NCI-H526 treated with DMSO at 0.1 percent for 48 hours (cell line): Measurements from ENCODE around the gene MTX3.

Experiments used
- DNase-seq: peaks from one replicate; lab custom pipeline; 2025; lab: John Stamatoyannopoulos, UW

Gene MTX3

DNA sequence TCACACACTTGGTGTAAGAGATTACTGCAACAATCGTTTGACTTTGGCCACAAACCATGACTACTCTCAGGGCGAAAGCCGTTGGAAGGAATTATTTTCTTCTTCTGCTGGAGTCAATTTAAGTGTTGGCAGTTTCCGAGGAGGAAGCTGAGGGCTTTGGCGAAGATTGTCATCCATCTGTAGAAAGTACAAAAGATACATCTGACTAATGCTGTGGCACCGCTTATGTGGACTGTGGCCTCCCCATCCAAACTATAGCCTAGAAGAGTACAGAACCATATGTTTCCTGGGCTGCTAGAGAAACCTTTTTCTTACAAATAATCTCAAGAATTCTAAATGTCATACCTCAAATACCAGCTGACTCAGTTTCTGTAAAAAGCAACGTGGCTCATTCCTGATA is 7.4 kb downstream of the MTX3 start:
- DNase-seq, result no peak

DNA sequence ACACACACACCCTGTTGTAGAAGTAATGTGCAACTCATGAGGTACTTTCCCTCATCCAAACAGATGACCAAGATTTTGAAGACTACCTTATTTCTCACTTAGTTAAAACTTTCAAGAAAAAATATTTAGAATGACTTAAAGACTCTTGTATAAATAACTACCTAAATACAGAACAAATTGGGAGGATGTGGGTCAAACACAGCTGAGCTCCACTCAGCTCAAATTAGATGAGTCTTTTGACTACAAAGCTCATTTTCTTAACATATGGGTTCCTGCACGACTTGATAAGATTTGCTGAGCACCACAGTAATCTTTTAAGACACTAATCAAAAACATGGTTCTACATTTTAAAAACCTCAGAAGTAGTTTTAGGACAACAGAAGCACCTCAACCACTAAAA is 8.9 kb downstream of the MTX3 start:
- DNase-seq, result no peak

DNA sequence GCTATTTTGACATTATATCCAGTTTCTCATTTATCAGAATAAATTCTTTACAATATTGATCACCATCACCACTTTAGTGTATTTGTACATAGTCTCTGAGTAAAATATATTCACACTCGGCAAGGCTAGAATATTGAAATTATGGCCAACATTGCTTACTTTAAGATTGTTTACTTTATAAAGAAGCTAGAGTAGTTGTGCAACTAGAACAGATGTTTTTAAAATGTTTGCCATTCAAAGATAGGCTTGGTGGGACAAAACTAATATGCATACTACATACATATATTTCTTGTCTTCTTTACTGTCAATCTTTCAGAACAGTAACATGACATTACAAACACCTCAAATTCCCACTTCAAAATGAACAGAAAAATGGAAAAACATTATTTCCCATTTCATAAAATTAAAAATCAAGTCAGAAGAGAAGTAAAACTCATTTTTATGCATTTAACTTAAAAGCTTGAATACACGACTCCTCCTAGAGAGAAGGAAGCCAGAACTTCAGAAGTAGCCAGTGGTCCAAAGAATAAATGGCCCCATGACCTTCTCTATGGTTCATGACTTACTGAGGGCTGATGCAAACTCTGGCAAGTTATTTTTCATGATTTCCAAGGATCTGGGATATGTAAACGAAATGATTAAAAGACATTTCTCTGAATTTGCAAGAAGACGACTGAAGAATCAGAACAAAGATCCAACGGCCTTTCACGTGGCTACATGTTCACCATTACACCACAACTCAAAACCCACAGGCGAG is 14.1 kb downstream of the MTX3 start:
- no peak for DNase-seq

- DNase-seq, result no peak
Observed at GRCh38 chr5:79975422-79975821, 15.6 kb downstream of the MTX3 start.

GRCh38 chr5:79974886-79975285 is 16.2 kb downstream of the MTX3 start:
- DNase-seq, result no peak

- DNase-seq, result no peak
Observed at GRCh38 chr5:79973996-79974395, 17.1 kb downstream of the MTX3 start.

DNA sequence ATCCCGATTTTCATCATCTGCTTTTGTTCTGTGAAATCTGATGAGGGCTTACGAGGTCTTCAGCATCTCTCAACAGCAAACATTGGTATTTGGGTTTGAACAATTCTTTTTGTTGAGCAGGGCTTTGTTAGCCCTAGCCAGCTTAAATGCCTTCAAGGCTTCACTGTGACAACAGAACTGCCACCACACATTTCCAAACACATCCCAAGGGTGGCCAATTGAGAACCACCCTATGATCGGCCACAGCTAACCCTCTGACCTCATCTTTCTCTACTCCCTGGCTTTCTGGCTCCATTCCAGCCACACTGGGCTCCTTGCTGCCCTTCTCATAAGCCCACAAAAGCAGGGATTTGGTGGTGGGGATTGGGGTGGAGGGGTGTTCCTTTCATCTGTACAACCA is 17.6 kb downstream of the MTX3 start:
- no peak for DNase-seq

GRCh38 chr5:79971156-79971555 is 19.9 kb downstream of the MTX3 start:
- no peak for DNase-seq

DNA sequence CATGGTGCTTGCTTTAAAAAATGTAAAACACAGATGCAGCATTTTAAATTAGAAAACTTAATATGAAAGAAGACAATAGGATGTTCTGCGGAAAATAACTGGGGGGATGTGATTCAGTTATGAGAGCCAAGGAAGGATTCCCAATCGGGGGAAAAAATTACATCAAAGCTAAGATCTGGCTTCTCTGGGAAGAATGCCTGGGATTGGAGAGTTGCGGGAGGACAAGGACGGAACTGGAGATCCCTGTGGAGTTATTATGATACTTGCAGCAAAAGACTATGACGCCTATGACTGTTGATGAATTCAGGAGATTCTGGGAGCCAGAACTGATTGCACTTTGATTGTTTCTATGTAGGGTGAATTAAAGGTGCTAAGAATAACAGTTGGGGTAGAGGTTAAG is 24.6 kb downstream of the MTX3 start:
- no peak for DNase-seq

DNA sequence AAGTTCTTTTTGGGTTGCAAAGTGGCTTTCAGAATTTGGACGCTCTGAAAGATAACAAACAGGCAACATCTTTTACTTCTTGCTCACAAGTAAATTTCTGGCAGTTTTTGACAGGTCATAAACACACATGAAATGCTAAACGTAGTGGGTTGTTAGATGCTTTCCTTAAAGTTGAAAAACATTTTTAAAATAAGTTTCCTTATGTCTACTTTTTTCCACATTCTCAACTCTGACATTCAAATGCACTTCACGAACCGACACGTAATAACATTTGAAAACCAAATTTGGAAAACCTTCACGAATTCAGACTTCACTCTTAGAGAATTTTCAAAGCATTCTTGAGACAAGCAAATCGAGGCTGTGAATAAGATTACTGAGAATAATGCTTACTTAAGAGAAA is 26.9 kb downstream of the MTX3 start:
- no peak for DNase-seq

DNA sequence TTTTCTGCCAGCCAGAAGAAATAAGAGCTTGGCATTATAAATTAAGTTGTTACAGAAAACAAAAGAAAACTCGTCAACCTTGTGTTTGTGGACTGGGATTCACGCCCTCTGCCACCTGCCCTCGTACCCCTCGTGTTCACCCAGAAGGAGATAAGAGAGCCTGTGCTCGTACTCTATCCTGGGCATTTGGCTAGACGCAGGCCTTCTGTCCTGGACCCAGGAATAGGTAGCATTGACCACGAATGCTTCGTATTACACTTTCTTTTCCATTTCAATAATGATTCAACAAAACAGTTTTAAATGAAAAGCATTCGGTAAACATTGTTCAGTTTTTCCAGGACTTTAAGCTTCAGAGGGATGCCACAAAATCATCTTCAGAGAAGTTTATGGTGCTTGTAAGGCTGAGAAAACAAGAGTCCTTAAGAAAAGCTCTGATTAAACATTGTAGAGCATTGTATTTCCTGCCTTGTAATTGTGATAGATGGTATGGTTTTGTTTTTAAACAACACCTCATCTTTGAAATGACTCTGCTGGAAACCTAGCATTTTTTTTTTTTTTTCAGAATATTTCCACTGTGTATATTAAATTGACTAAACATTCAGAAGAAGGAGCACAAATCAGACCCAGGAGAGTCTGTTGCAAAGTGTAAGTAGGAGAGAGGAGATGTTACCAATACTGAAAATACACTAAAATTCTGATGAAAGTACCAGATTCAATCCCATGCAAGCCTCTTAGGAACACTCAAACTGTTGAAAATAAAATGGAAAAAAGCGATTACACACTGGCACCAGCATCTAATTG is 27.6 kb downstream of the MTX3 start:
- DNase-seq, result no peak

DNA sequence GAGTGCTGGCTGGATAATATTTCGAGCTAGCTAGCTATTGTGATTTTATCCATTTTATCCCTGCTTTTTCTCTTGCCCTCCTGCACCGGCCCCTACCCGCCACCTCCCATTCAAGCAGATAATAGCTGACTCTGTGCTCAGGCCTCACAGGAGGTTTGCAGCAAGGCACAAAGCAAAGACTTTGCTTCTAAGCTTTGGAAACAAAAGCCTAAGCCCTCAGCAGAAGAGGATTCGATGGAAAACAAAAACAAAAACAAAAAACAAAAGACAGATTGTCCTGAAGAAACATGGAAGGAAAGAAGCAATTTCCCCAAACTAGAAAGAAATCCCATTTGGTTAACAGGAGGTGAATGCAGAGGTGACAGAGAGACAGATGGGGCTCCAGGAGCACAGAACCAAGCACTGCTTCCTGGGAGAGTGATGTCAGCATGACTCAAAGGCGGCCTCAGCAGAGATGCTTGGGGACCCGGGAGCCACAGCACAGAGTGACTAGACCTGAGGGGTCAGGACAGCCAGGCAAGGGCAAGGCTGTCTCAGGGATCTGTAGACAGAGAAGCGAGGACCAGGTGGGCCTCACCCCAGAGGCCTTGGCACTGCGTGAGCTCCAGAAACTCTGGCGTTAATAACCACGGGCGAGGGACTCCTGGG is 28.4 kb downstream of the MTX3 start:
- no peak for DNase-seq

GRCh38 chr5:79961716-79962574 is 29.1 kb downstream of the MTX3 start:
- DNase-seq, result no peak

DNA sequence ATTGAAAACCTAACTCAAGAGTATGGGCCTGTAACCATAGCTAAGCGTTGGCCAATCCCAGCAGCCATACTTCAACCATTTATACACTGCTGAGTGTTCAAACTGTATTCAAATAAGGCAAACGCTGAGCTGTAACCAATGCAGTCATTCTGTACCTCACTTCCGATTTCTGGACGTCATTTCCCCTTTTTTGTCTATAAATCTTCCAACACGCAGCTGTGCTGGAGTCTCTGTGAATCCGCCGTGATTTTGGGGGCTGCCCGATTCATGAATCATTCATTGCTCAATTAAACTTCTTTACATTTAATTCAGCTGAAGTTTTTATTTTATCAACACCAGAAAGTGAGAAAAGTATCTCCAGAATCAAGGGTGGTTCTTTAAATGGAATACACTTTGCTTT is 31.7 kb downstream of the MTX3 start:
- DNase-seq, result no peak

DNA sequence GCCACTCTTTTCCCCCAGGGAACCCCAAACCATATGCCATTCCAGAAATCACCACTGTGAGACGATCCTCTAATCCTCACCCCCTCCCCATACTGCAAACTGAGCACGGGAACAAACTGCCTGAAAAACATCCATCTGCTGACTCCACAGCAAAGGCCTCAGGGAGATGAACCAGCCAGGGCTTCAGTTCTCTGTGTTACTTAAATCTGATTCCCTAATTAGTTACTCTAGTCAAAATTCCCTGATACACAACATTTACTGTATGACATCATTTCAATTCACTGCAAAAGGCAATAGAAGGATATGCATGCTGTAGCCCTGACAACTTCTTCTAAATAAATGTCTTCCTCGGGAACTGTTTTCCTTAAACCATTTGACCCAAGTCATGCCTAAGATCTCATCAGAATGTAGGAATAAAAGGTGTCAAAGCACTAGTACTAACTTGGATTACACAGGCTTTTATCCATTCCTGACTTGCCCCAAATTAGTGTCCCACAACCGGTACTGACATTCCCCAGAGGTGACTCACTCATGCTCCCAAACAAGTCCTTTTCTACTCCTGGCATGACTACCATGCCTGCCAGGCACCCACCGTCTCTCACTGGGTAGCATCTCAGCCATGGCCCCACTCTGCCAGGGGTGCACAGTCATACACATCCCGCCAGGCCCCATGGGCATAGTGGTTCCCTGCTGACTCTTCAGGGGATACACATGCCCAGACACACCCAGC is 35.0 kb downstream of the MTX3 start:
- DNase-seq, result no peak

GRCh38 chr5:79955356-79955895 is 35.6 kb downstream of the MTX3 start:
- no peak for DNase-seq

DNA sequence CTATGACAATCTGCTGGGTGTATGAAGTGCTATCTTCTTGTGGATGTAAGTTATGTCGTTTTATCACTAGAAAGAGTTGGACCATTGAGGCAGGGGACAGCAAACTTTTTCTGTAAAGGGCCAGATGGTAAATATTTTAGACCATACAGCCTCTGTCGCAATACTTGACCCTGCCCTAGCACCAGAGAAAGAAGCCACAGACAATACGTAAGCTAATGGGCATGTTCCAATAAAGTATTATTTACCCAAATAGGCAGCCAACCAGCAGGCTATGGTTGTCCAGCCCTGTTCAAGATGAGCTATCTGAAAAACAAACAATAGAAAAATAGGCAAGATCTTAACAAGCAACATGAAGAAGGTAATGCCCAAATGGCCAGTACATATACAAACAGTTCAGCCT is 36.4 kb downstream of the MTX3 start:
- no peak for DNase-seq

GRCh38 chr5:79947567-79947966 is 43.5 kb downstream of the MTX3 start:
- DNase-seq, result no peak

- DNase-seq, result no peak
Observed at GRCh38 chr5:79938468-79938867, 52.6 kb downstream of the MTX3 start.

DNA sequence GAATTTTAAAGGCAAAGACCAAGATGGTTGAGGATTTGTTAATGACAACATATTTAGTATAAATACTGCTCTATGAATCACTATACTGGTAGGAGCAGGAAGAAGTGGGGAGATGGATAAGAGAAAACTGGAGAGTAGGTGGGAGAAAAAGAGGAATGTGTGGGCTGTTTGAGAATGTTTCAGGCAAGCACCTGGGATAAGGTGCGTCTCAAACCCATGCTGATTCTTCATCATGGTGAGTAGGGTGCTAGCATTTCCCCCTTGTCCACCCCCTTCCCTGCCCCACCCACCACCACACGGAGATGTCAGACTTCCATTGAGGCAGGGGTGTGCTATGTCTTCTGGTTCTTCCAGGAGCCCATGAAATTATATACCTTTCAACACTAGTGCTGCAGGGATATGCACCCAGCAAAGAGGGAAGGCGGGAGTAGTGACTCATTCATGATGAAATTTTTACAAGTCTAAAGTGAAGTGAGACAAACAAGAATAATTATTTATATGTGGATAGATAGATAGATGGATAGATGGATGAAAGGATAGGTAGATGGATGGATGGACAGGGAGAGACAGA is 54.3 kb downstream of the MTX3 start:
- DNase-seq, result no peak
